ENCODE results near the gene SRI. TPM values are rescaled to one million over a fixed set of nuclear protein-coding genes. Genes with fewer than 3 reads are reported as not detected.

Gene SRI
- total RNA-seq, 1 experiment from 2014 or later, result 138 TPM

DNA sequence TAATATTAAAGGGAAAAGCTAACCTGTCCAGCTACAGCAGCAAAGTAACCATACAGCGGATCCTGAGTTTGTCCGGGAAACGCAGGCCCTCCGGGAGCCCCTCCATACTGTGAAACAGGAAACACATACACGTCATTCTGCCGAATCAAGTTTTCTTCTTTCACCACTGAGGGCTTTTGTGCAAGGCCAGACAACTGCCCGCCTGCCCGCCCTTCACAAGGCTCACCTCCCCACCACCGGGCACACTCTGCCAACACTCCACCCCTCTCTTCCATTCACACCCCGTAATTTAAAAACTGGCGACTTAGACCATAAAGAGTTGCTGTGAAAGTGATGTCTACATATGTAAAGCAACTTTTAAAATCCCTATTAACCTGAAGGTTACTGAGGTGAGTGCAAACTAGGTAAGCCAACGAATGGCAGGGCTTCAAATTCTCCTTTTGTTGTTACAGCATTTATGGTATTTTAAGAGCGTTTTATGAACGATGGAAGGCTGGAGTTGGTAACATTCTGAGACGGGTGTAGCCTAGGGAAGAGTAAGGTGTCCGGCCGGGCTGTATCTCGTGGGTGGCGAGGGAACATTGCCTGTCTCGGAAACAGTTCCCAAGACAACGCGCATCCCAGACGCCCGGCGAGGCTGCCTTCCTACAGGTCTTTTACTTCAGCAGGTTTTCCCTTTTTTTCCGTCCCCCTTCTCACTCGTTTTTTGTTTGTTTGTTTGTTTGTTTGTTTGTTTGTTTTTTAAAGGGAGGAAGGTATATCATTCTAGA is 817 bp downstream of the SRI start:
- peak; percentile 19 for ATAC-seq
- peaks cover 13% of the 10 kb centered on the region for H3K36me3 ChIP-seq (ENCODE audit: control insufficient read depth, insufficient read depth, low read length)
- H3K4me3 ChIP-seq (ENCODE audit: low read depth in 2 of 2, low read length in 2 of 2), result peak overlapping the region; percentile 89 to 93
- in situ Hi-C loops (cut with HindIII; ENCODE audit: low pct_unique_long_range_greater_than_20kb, low sequenced_read_pairs), result no loop called here
- H3K9me3 ChIP-seq (ENCODE audit: control insufficient read depth, insufficient read depth, low read depth, low read length), result no peaks in the 10 kb centered on the region
- no peaks in the 10 kb centered on the region for H3K27me3 ChIP-seq (ENCODE audit: control insufficient read depth, insufficient read depth, low read length)
- peaks cover 13% of the 10 kb centered on the region for H3K4me1 ChIP-seq (ENCODE audit: control insufficient read depth, insufficient read depth, low read length)
- H3K27ac ChIP-seq (ENCODE audit: low read length), result peak overlapping the region; percentile 89
- no peak for TF ChIP-seq SIN3A (IDR thresholded peaks at IDR 0.05; ENCODE audit: borderline replicate concordance, insufficient read depth, low read depth, low read length)
- TF ChIP-seq POLR2AphosphoS5 (IDR thresholded peaks at IDR 0.05; ENCODE audit: low read depth, low read length), result no peak
- TF ChIP-seq, protein P1, sequence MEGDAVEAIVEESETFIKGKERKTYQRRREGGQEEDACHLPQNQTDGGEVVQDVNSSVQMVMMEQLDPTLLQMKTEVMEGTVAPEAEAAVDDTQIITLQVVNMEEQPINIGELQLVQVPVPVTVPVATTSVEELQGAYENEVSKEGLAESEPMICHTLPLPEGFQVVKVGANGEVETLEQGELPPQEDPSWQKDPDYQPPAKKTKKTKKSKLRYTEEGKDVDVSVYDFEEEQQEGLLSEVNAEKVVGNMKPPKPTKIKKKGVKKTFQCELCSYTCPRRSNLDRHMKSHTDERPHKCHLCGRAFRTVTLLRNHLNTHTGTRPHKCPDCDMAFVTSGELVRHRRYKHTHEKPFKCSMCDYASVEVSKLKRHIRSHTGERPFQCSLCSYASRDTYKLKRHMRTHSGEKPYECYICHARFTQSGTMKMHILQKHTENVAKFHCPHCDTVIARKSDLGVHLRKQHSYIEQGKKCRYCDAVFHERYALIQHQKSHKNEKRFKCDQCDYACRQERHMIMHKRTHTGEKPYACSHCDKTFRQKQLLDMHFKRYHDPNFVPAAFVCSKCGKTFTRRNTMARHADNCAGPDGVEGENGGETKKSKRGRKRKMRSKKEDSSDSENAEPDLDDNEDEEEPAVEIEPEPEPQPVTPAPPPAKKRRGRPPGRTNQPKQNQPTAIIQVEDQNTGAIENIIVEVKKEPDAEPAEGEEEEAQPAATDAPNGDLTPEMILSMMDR (IDR thresholded peaks at IDR 0.05), result no peak
- TF ChIP-seq, protein P2, sequence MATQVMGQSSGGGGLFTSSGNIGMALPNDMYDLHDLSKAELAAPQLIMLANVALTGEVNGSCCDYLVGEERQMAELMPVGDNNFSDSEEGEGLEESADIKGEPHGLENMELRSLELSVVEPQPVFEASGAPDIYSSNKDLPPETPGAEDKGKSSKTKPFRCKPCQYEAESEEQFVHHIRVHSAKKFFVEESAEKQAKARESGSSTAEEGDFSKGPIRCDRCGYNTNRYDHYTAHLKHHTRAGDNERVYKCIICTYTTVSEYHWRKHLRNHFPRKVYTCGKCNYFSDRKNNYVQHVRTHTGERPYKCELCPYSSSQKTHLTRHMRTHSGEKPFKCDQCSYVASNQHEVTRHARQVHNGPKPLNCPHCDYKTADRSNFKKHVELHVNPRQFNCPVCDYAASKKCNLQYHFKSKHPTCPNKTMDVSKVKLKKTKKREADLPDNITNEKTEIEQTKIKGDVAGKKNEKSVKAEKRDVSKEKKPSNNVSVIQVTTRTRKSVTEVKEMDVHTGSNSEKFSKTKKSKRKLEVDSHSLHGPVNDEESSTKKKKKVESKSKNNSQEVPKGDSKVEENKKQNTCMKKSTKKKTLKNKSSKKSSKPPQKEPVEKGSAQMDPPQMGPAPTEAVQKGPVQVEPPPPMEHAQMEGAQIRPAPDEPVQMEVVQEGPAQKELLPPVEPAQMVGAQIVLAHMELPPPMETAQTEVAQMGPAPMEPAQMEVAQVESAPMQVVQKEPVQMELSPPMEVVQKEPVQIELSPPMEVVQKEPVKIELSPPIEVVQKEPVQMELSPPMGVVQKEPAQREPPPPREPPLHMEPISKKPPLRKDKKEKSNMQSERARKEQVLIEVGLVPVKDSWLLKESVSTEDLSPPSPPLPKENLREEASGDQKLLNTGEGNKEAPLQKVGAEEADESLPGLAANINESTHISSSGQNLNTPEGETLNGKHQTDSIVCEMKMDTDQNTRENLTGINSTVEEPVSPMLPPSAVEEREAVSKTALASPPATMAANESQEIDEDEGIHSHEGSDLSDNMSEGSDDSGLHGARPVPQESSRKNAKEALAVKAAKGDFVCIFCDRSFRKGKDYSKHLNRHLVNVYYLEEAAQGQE (IDR thresholded peaks at IDR 0.05; ENCODE audit: insufficient read depth in 1 of 2, low read depth in 2 of 2, low read length in 1 of 2), result no peak
- no peak for TF ChIP-seq TCF7L2 (IDR thresholded peaks at IDR 0.05; ENCODE audit: low read depth, low read length)
- BruUV-seq (replicated peaks), result no TSS peak
- CTCF ChIA-PET, result no interaction called here
- intact Hi-C loops (cut with micrococcal nuclease; ENCODE audit: unreplicated experiment), result no loop called here
- POLR2A ChIA-PET, result interaction anchor here (0.6 kb wide), 2 partner anchors 89 to 770 kb away, joined by 3 to 6 read pairs; no protein-coding TSS in a partner anchor
- DNase-seq (ENCODE audit: low read depth, low spot score), result no peak

GRCh38 chr7:88218429-88218745 is 1.5 kb downstream of the SRI start:
- intact Hi-C loops (cut with micrococcal nuclease; ENCODE audit: unreplicated experiment), result no loop called here
- DNase-seq (ENCODE audit: low read depth, low spot score), result no peak
- peaks cover 13% of the 10 kb centered on the region for H3K4me1 ChIP-seq (ENCODE audit: control insufficient read depth, insufficient read depth, low read length)
- TF ChIP-seq SIN3A (IDR thresholded peaks at IDR 0.05; ENCODE audit: borderline replicate concordance, insufficient read depth, low read depth, low read length) (no peak), POLR2AphosphoS5 (IDR thresholded peaks at IDR 0.05; ENCODE audit: low read depth, low read length) (no peak), TCF7L2 (IDR thresholded peaks at IDR 0.05; ENCODE audit: low read depth, low read length) (no peak)
- TF ChIP-seq, protein P1 (IDR thresholded peaks at IDR 0.05), result no peak
- TF ChIP-seq, protein P2 (IDR thresholded peaks at IDR 0.05; ENCODE audit: insufficient read depth in 1 of 2, low read depth in 2 of 2, low read length in 1 of 2), result no peak
- ChIA-PET CTCF (no interaction called here), POLR2A (interaction anchor here (0.6 kb wide), 2 partner anchors 89 to 769 kb away, joined by 3 to 6 read pairs; no protein-coding TSS in a partner anchor)
- H3K36me3 ChIP-seq (ENCODE audit: control insufficient read depth, insufficient read depth, low read length), result peaks cover 13% of the 10 kb centered on the region
- BruUV-seq (replicated peaks), result no TSS peak
- H3K27ac ChIP-seq (ENCODE audit: low read length), result peak overlapping the region; percentile 89
- H3K27me3 ChIP-seq (ENCODE audit: control insufficient read depth, insufficient read depth, low read length), result no peaks in the 10 kb centered on the region
- H3K4me3 ChIP-seq (ENCODE audit: low read depth in 2 of 2, low read length in 2 of 2), result peak overlapping the region; percentile 89 to 93
- no peaks in the 10 kb centered on the region for H3K9me3 ChIP-seq (ENCODE audit: control insufficient read depth, insufficient read depth, low read depth, low read length)
- ATAC-seq, result no peak
- in situ Hi-C loops (cut with HindIII; ENCODE audit: low pct_unique_long_range_greater_than_20kb, low sequenced_read_pairs), result no loop called here

Measured in Panc1 (cell line).